ENCODE measurements around the gene NR5A2.
"Not testable (repeated sequence)": the region's sequence is repeated elsewhere in the genome, so short reads cannot be mapped to it uniquely, and the experiment has no call there.

GRCh38 chr1:200187332-200187731 lies 159.8 kb downstream of the NR5A2 start:
- not testable (repeated sequence) for TF ChIP-seq CTCF, POLR2A (IDR thresholded peaks at IDR 0.05)
